Esophagus squamous epithelium (tissue), 4 donors: ENCODE measurements around the gene BAZ2B.

Source experiments
- POLR2A ChIP-seq, 4 donors: fragments of 450-650 bp; IDR thresholded peaks; one replicate each; pipeline ENCODE4 v1.6.1; 2017; ENCODE audit warnings: antibody characterized with exemption in 4 of 4, mild to moderate bottlenecking in 4 of 4, moderate library complexity in 3 of 4
- TF ChIP-seq, protein P1 (sequence below), 6 experiments: fragments of 450-650 bp in 4 of 6; fragments of 200-600 bp in 2 of 6; sonication (generic) in 2 of 6; IDR thresholded peaks; one replicate each; pipeline ENCODE4 v1.5.1; 2016 to 2019; ENCODE audit warnings: antibody characterized with exemption in 6 of 6, mild to moderate bottlenecking in 4 of 6, moderate library complexity in 4 of 6

- TF ChIP-seq, protein P1, sequence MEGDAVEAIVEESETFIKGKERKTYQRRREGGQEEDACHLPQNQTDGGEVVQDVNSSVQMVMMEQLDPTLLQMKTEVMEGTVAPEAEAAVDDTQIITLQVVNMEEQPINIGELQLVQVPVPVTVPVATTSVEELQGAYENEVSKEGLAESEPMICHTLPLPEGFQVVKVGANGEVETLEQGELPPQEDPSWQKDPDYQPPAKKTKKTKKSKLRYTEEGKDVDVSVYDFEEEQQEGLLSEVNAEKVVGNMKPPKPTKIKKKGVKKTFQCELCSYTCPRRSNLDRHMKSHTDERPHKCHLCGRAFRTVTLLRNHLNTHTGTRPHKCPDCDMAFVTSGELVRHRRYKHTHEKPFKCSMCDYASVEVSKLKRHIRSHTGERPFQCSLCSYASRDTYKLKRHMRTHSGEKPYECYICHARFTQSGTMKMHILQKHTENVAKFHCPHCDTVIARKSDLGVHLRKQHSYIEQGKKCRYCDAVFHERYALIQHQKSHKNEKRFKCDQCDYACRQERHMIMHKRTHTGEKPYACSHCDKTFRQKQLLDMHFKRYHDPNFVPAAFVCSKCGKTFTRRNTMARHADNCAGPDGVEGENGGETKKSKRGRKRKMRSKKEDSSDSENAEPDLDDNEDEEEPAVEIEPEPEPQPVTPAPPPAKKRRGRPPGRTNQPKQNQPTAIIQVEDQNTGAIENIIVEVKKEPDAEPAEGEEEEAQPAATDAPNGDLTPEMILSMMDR (IDR thresholded peaks at IDR 0.05), result no peak
- TF ChIP-seq POLR2A (IDR thresholded peaks at IDR 0.05), result no peak
Observed at GRCh38 chr2:159489476-159489875, 126.9 kb downstream of the BAZ2B start.
